ENCODE results near the gene SHQ1. TPM values are rescaled to one million over a fixed set of nuclear protein-coding genes. Genes with fewer than 3 reads are reported as not detected.

Gene SHQ1
- total RNA-seq (10 to 100 TPM; 11.4 to 26.4 (median 15.6) TPM), polyA plus RNA-seq (10 to 100 TPM in 1 of 3 donors, 1 to 10 TPM in 2; 7.2 to 19.0 (median 7.5) TPM)
- long read RNA-seq, donor 1, partial matches to known transcripts: 0 of 3 reads
- long read RNA-seq, donor 1, other reads (novel, unspliced or antisense): 0 of 3 reads
- long read RNA-seq, donor 2, partial matches to known transcripts: 0 of 2 reads
- long read RNA-seq, donor 2, other reads (novel, unspliced or antisense): 0 of 2 reads
- long read RNA-seq, donor 3, transcript SHQ1-201 (11 exons, 2,879 nt): major isoform, 6 of 6 reads
- long read RNA-seq, donor 3, partial matches to known transcripts: 0 of 6 reads
- long read RNA-seq, donor 3, other reads (novel, unspliced or antisense): 0 of 6 reads
- long read RNA-seq, donor 4, transcript SHQ1-201 (11 exons, 2,879 nt): major isoform, 20 of 22 reads
- long read RNA-seq, donor 4, partial matches to known transcripts: 1 of 22 reads
- long read RNA-seq, donor 4, other reads (novel, unspliced or antisense): 1 of 22 reads
- long read RNA-seq, donor 5, transcript SHQ1-201 (11 exons, 2,879 nt): major isoform, 23 of 26 reads
- long read RNA-seq, donor 5, partial matches to known transcripts: 1 of 26 reads
- long read RNA-seq, donor 5, other reads (novel, unspliced or antisense): 1 of 26 reads
- long read RNA-seq, donor 6, transcript SHQ1-201 (11 exons, 2,879 nt): major isoform, 7 of 12 reads
- long read RNA-seq, donor 6, partial matches to known transcripts: 2 of 12 reads
- long read RNA-seq, donor 6, other reads (novel, unspliced or antisense): 2 of 12 reads
- long read RNA-seq, donor 7, partial matches to known transcripts: 0 of 1 reads
- long read RNA-seq, donor 7, other reads (novel, unspliced or antisense): 0 of 1 reads
- long read RNA-seq, donor 8, transcript SHQ1-201 (11 exons, 2,879 nt): major isoform, 5 of 5 reads
- long read RNA-seq, donor 8, partial matches to known transcripts: 0 of 5 reads
- long read RNA-seq, donor 8, other reads (novel, unspliced or antisense): 0 of 5 reads
- long read RNA-seq, donor 9, transcript SHQ1-201 (11 exons, 2,879 nt): major isoform, 7 of 7 reads
- long read RNA-seq, donor 9, partial matches to known transcripts: 0 of 7 reads
- long read RNA-seq, donor 9, other reads (novel, unspliced or antisense): 0 of 7 reads
- long read RNA-seq, donor 10, partial matches to known transcripts: 0 of 2 reads
- long read RNA-seq, donor 10, other reads (novel, unspliced or antisense): 0 of 2 reads

- H3K27ac ChIP-seq: peak within 1 kb of the TSS; percentile 9 to 94 (median 66)
- intact Hi-C loops (cut with DNase I): loop anchor here in 1 of 2 donors (10.0 kb wide), 1 partner anchor 237 kb away; no protein-coding TSS in a partner anchor
Measured at GRCh38 chr3:72847751-72848702, at the start of gene SHQ1. TSS of gene SHQ1 (minus strand) at chr3:72848445. CDS start at chr3:72848340, 105 bp downstream.

GRCh38 chr3:72897758-72898007, 49.4 kb upstream of the SHQ1 start:
- Histone ChIP-seq H3K9me3 (replicated peaks in 1 of 3) (no peaks in the 10 kb centered on the region), H3K4me3 (no peak overlapping the region), H3K36me3 (replicated peaks in 1 of 2) (no peaks in the 10 kb centered on the region), H3K4me1 (replicated peaks in 1 of 2) (peaks cover 0 to under 1% of the 10 kb centered on the region in 2 donors), H3K27me3 (no peaks in the 10 kb centered on the region), H3K27ac (no peak overlapping the region)
- DNase-seq: no peak
- intact Hi-C loops (cut with DNase I): no loop called here
- no peak for TF ChIP-seq CTCF (IDR thresholded peaks at IDR 0.05)

More at GRCh38 chr3:72847751-72848702, at the start of gene SHQ1:
- H3K4me3 ChIP-seq: peak within 1 kb of the TSS; percentile 36 to 91 (median 69)
- peaks cover 10 to 36% of the 10 kb centered on the region in 2 donors for H3K4me1 ChIP-seq (replicated peaks in 1 of 2)
- H3K27me3 ChIP-seq: no peaks in the 10 kb centered on the region
- 0 to 1% (median 0%) methylated on average over 31 to 86 of the region's 86 CpGs for WGBS, 4 donors
- H3K9me3 ChIP-seq (replicated peaks in 1 of 3): no peaks in the 10 kb centered on the region
- TF ChIP-seq POLR2A (IDR thresholded peaks at IDR 0.05) (peak; percentile 23 to 63), CTCF (IDR thresholded peaks at IDR 0.05) (no peak)
- H3K36me3 ChIP-seq (replicated peaks in 1 of 2): no peaks in the 10 kb centered on the region
- DNase-seq: peak; percentile 96 to 98 (median 96)

- Histone ChIP-seq H3K9me3 (replicated peaks in 1 of 3) (no peaks in the 10 kb centered on the region), H3K4me3 (no peak overlapping the region), H3K27me3 (no peaks in the 10 kb centered on the region), H3K4me1 (replicated peaks in 1 of 2) (peaks cover 0 to 6% of the 10 kb centered on the region in 2 donors), H3K36me3 (replicated peaks in 1 of 2) (no peaks in the 10 kb centered on the region), H3K27ac (no peak overlapping the region)
- intact Hi-C loops (cut with DNase I): no loop called here
- WGBS, 4 donors: 72 to 84% (median 80%) methylated on average over 4 of the region's 4 CpGs
- no peak for TF ChIP-seq POLR2A (IDR thresholded peaks at IDR 0.05)
- no peak for TF ChIP-seq CTCF (IDR thresholded peaks at IDR 0.05)
- no peak for DNase-seq
Measured at GRCh38 chr3:72896996-72897757, 48.9 kb upstream of the SHQ1 start.
